Parathyroid adenoma (tissue), 2 donors: ENCODE results near the gene STOM.

Source experiments
- H2AFZ ChIP-seq: fragments of 300-600 bp; sonication (generic); one replicate; pipeline ENCODE4 v1.7.0; 2017; ENCODE audit warnings: antibody characterized with exemption, mild to moderate bottlenecking
- H3K27ac ChIP-seq: fragments of 300-600 bp; sonication (generic); one replicate; pipeline ENCODE4 v1.7.0; 2017
- H3K27me3 ChIP-seq: fragments of 300-600 bp; sonication (generic); one replicate; pipeline ENCODE4 v1.7.0; 2017; ENCODE audit warnings: low read length; ENCODE audit not compliant: control insufficient read depth, insufficient read depth
- H3K36me3 ChIP-seq: fragments of 300-600 bp; sonication (generic); one replicate; pipeline ENCODE4 v1.7.0; 2017; ENCODE audit warnings: low read length; ENCODE audit not compliant: control insufficient read depth, insufficient read depth
- H3K4me1 ChIP-seq: fragments of 300-600 bp; sonication (generic); one replicate; pipeline ENCODE4 v1.7.0; 2017; ENCODE audit warnings: control low read depth
- H3K4me2 ChIP-seq: fragments of 300-600 bp; sonication (generic); one replicate; pipeline ENCODE4 v1.7.0; 2017; ENCODE audit warnings: low read length
- H3K4me3 ChIP-seq: fragments of 300-600 bp; sonication (generic); one replicate; pipeline ENCODE4 v1.7.0; 2017; ENCODE audit warnings: low read depth, low read length
- H3K79me2 ChIP-seq: fragments of 300-600 bp; sonication (generic); one replicate; pipeline ENCODE4 v1.7.0; 2017; ENCODE audit warnings: control low read depth
- H3K9ac ChIP-seq: fragments of 300-600 bp; sonication (generic); one replicate; pipeline ENCODE4 v1.7.0; 2017; ENCODE audit warnings: mild to moderate bottlenecking
- H3K9me3 ChIP-seq: fragments of 300-600 bp; sonication (generic); one replicate; pipeline ENCODE4 v1.7.0; 2017; ENCODE audit warnings: low read length; ENCODE audit not compliant: control insufficient read depth
- CTCF ChIP-seq: fragments of 300-600 bp; sonication (generic); IDR thresholded peaks from one replicate; pipeline ENCODE4 v1.7.0; 2017; ENCODE audit warnings: antibody characterized with exemption, mild to moderate bottlenecking
- donor health status: primary hyperparathyroidism.

STOM gene

DNA sequence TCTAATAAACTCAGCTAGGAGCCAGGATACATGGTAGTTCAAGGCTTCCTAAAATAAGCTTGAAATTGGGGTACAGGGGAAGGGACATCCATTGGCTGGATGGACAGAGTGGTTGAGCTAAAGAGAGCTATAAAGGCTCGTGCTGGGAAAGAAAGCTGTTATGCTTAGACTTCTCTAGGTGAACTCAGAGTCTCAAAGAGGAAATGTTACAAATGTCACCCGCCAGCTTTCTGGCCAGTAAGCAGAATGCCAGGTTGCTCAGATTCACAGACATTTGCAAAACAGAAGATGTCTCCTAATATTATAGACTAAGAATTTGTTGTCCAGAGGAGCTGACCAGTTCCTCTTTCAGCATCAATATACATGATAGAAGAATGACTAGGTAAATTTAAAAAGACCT, 30.6 kb downstream of the STOM start:
- H3K4me3 ChIP-seq, result no peak overlapping the region
- no peaks in the 10 kb centered on the region for H3K79me2 ChIP-seq
- TF ChIP-seq CTCF, result no peak
- no peaks in the 10 kb centered on the region for H3K27me3 ChIP-seq
- H3K4me1 ChIP-seq, result peaks cover 12% of the 10 kb centered on the region
- no peak overlapping the region for H3K27ac ChIP-seq
- H3K9me3 ChIP-seq, result no peaks in the 10 kb centered on the region
- no peak overlapping the region for H3K4me2 ChIP-seq
- H3K36me3 ChIP-seq, result no peaks in the 10 kb centered on the region
- H3K9ac ChIP-seq, result no peak overlapping the region
- no peak overlapping the region for H2AFZ ChIP-seq

- no peak for TF ChIP-seq CTCF
- Histone ChIP-seq H3K36me3 (no peaks in the 10 kb centered on the region), H3K4me2 (no peak overlapping the region), H2AFZ (no peak overlapping the region), H3K9ac (no peak overlapping the region), H3K4me1 (peaks cover 3% of the 10 kb centered on the region), H3K27ac (no peak overlapping the region), H3K4me3 (no peak overlapping the region), H3K9me3 (no peaks in the 10 kb centered on the region), H3K79me2 (no peaks in the 10 kb centered on the region), H3K27me3 (no peaks in the 10 kb centered on the region)
Observed at GRCh38 chr9:121336665-121337064, 33.4 kb downstream of the STOM start.

- H3K36me3 ChIP-seq, result no peaks in the 10 kb centered on the region
- TF ChIP-seq CTCF, result no peak
Observed at GRCh38 chr9:121333950-121334773, 35.9 kb downstream of the STOM start.

DNA sequence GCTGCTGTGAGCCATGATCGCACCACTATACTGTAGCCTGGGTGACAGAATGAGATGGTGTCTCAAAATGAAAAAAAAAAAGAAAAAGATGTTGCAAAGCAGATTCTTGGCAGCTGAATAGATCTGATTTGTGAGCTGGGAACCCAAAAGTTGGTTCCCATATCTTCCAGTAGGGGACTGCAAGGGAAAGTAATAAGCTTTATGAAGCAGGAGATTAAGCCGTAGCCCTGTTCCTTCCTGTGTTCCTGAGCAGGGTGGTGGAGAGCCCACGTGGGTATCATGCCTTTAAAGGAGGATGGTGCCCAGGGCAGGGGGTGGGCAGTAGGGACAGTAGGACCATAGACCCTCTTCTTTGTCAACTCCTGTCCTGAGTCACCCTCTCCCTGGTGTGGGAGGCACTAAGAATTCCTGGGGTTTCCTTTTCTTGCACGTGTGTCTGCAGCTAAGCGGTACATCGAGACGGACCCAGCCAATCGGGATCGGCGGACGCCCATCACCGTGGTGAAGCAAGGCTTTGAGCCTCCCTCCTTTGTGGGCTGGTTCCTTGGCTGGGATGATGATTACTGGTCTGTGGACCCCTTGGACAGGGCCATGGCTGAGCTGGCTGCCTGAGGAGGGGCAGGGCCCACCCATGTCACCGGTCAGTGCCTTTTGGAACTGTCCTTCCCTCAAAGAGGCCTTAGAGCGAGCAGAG, 37.9 kb downstream of the STOM start:
- Histone ChIP-seq H3K4me3 (no peak overlapping the region), H3K27me3 (no peaks in the 10 kb centered on the region), H3K4me1 (no peaks in the 10 kb centered on the region), H3K79me2 (no peaks in the 10 kb centered on the region), H3K36me3 (no peaks in the 10 kb centered on the region), H3K4me2 (no peak overlapping the region), H2AFZ (no peak overlapping the region), H3K9ac (no peak overlapping the region), H3K9me3 (no peaks in the 10 kb centered on the region), H3K27ac (no peak overlapping the region)
- peak; percentile 10 for TF ChIP-seq CTCF

More at GRCh38 chr9:121333950-121334773, 35.9 kb downstream of the STOM start:
- no peak overlapping the region for H3K4me2 ChIP-seq
- H3K4me3 ChIP-seq, result no peak overlapping the region
- H3K9ac ChIP-seq, result no peak overlapping the region
- H3K27me3 ChIP-seq, result no peaks in the 10 kb centered on the region
- no peaks in the 10 kb centered on the region for H3K79me2 ChIP-seq
- no peaks in the 10 kb centered on the region for H3K4me1 ChIP-seq
- no peak overlapping the region for H2AFZ ChIP-seq
- no peaks in the 10 kb centered on the region for H3K9me3 ChIP-seq
- no peak overlapping the region for H3K27ac ChIP-seq
